GM23338 (cell line): ENCODE measurements around the gene DNASE1L1.

Source experiments
- CREB1 ChIP-seq: fragments of 250-450 bp; sonication (Bioruptor Pico); IDR thresholded peaks from 2 replicates; pipeline ENCODE4 v1.5.0; 2020; ENCODE audit warnings: low read depth, mild to moderate bottlenecking, moderate library complexity
- CTCF ChIP-seq, 2 experiments: fragments of 200-600 bp in 1 of 2; sonication (generic) in 1 of 2; conservative IDR thresholded peaks; 2 replicates each; pipeline versions ENCODE4 v1.5.1 to v1.6.1; 2016 to 2017; ENCODE audit warnings: antibody characterized with exemption in 2 of 2, low read depth in 2 of 2, mild to moderate bottlenecking in 2 of 2, moderate library complexity in 1 of 2
- ETS1 ChIP-seq: IDR thresholded peaks from 2 replicates; pipeline ENCODE4 v1.6.1; 2016; ENCODE audit warnings: antibody characterized with exemption
- EZH2 ChIP-seq: fragments of 200-600 bp; sonication (generic); IDR thresholded peaks from one replicate; pipeline ENCODE4 v1.8.0; 2017; ENCODE audit warnings: antibody characterized with exemption, mild to moderate bottlenecking, low read depth; ENCODE audit not compliant: unreplicated experiment
- EZH2phosphoT487 ChIP-seq: fragments of 200-600 bp; sonication (generic); IDR thresholded peaks from one replicate; pipeline ENCODE4 v1.8.1; 2018; ENCODE audit warnings: antibody characterized with exemption; ENCODE audit not compliant: unreplicated experiment
- JUNB ChIP-seq: IDR thresholded peaks from one replicate; pipeline ENCODE4 v1.6.1; 2016; ENCODE audit warnings: antibody characterized with exemption; ENCODE audit not compliant: unreplicated experiment
- NANOG ChIP-seq: IDR thresholded peaks from 2 replicates; pipeline ENCODE4 v1.6.1; 2016; ENCODE audit warnings: antibody characterized with exemption, borderline replicate concordance
- POLR2AphosphoS5 ChIP-seq: IDR thresholded peaks from 2 replicates; pipeline ENCODE4 v1.6.1; 2016; ENCODE audit warnings: antibody characterized with exemption, low read depth
- REST ChIP-seq: IDR thresholded peaks from one replicate; pipeline ENCODE4 v1.6.1; 2018; ENCODE audit warnings: antibody characterized with exemption; ENCODE audit not compliant: unreplicated experiment
- STAT1 ChIP-seq: IDR thresholded peaks from one replicate; pipeline ENCODE4 v1.6.1; 2016; ENCODE audit warnings: antibody characterized with exemption; ENCODE audit not compliant: unreplicated experiment
- ZNF114 ChIP-seq: fragments of 250-450 bp; sonication (Bioruptor Pico); IDR thresholded peaks from 2 replicates; pipeline ENCODE4 v1.5.0; 2020; ENCODE audit warnings: mild to moderate bottlenecking, moderate library complexity
- ZNF331 ChIP-seq: fragments of 250-450 bp; sonication (Bioruptor Pico); IDR thresholded peaks from 2 replicates; pipeline ENCODE4 v1.5.0; 2020; ENCODE audit warnings: low read depth, mild to moderate bottlenecking, moderate library complexity

GRCh38 chrX:154358011-154358410, 51.0 kb downstream of the DNASE1L1 start:
- no peak for TF ChIP-seq EZH2phosphoT487
- TF ChIP-seq CTCF (conservative IDR thresholded peaks at IDR 0.05; ENCODE audit: low read depth in 2 of 2), result no peak
- no peak for TF ChIP-seq EZH2
- TF ChIP-seq NANOG, result no peak
- TF ChIP-seq POLR2AphosphoS5, result no peak
- TF ChIP-seq REST, result no peak
- TF ChIP-seq ETS1, result no peak
- TF ChIP-seq CREB1, result no peak
- no peak for TF ChIP-seq JUNB
- no peak for TF ChIP-seq STAT1
- TF ChIP-seq ZNF114, result no peak
- TF ChIP-seq ZNF331, result no peak
